Heart right ventricle (tissue), 16 donors: ENCODE measurements around the gene ADSS1. TPM values are rescaled to one million over a fixed set of nuclear protein-coding genes. Genes with fewer than 3 reads are reported as not detected.

Experiments used
- ATAC-seq, 8 donors: fragments of 200-7000 bp; cut with Tn5 transposase; one replicate each; pipeline ENCODE4 v1.9.1; 2020; ENCODE audit warnings: mild to moderate bottlenecking in 8 of 8, moderate library complexity in 8 of 8, moderate number of reproducible peaks in 1 of 8
- DNase-seq, 2 donors: peaks; one replicate each; pipeline ENCODE4 v3.0.0-alpha.2; 2020
- H3K27ac ChIP-seq, 10 donors: fragments of 200-600 bp; sonication (generic) in 2 of 10; one replicate each; pipeline versions ENCODE4 v1.5.0 to v1.8.0; 2020 to 2022; ENCODE audit warnings: mild to moderate bottlenecking in 3 of 10
- H3K27me3 ChIP-seq, 7 donors: fragments of 200-600 bp; one replicate each; pipeline ENCODE4 v1.8.0; 2021 to 2022; ENCODE audit warnings: mild to moderate bottlenecking in 2 of 7
- H3K36me3 ChIP-seq, 9 donors: fragments of 200-600 bp; sonication (generic) in 1 of 9; one replicate each; pipeline versions ENCODE4 v1.5.0 to v1.8.0; 2020 to 2022; ENCODE audit warnings: mild to moderate bottlenecking in 2 of 9
- H3K4me1 ChIP-seq, 9 donors: fragments of 200-600 bp; sonication (generic) in 1 of 9; one replicate each; pipeline versions ENCODE4 v1.5.0 to v1.8.0; 2020 to 2022; ENCODE audit warnings: mild to moderate bottlenecking in 4 of 9
- H3K4me3 ChIP-seq, 10 donors: fragments of 200-600 bp; sonication (generic) in 2 of 10; one replicate each; pipeline versions ENCODE4 v1.5.0 to v1.8.0; 2020 to 2022; ENCODE audit warnings: mild to moderate bottlenecking in 7 of 10, moderate library complexity in 2 of 10
- H3K9me3 ChIP-seq, 11 donors: fragments of 200-600 bp in 10 of 11; sonication (generic) in 2 of 11; one replicate each; pipeline versions ENCODE4 v1.5.0 to v1.8.0; 2013 to 2022; ENCODE audit warnings: mild to moderate bottlenecking in 2 of 11, control low read depth in 1 of 11, moderate library complexity in 1 of 11
- WGBS, 2 donors: extraction: QIAGEN DNeasy Blood & Tissue Kit; methylation state at CpG; one replicate each; pipeline ENCODE4 v1.1.7; 2013; ENCODE audit warnings: inconsistent platforms in 1 of 2; 5-methylcytosine and 5-hydroxymethylcytosine counted together
- intact Hi-C, 10 donors: fragments of 100-400 bp; cut with DNase I; formaldehyde crosslinking; loops; one replicate each; pipeline versions ENCODE4 v1.11.1 to v1.14.2; 2022
- polyA plus RNA-seq, 2 donors: library from polyadenylated mRNA; stranded (reverse); fragments of 200-250 nt; gene quantifications; one replicate each; pipeline ENCODE4 v1.2.3, GENCODE V29; 2013
- total RNA-seq, 10 donors: library from RNA; stranded (reverse); fragmentation: NEBNext Ultra II Directional in 3 of 10; extraction: Animal tissue kit (Norgen Biotek cat#: 25700) in 3 of 10; gene quantifications; one replicate each; pipeline versions ENCODE4 v1.2.1 to v1.2.4, GENCODE V29; 2021 to 2023
- TF ChIP-seq, protein P1 (sequence below), 9 donors: fragments of 200-600 bp; sonication (generic) in 2 of 9; IDR thresholded peaks; one replicate each; pipeline versions ENCODE4 v1.5.0 to v1.8.0; 2021 to 2022; ENCODE audit warnings: antibody characterized with exemption in 9 of 9, mild to moderate bottlenecking in 5 of 9, moderate library complexity in 1 of 9
- donor health status: Arrhythmogenic right ventricular cardiomyopathy.
- donor health status: ischemic (EF 13 %, LVEDD 7.1; RV severe dilation, severe dysfunction).
- donor health status: healthy with polysubstance abuse.
- donor health status: DM: no; HTN: yes; CAD: no.
- donor health status: DM: no; HTN: no; CAD: no.
- donor health status: ischemic (EF 25% LVEDD 6.9; RV normal size, moderate dysfunction).
- donor health status: ischemic (EF 25% LVEDD 5.7; RV mildly dilated, moderate dysfunction).
- donor health status: healthy.
- donor health status: DM: yes; HTN: yes; CAD: no.
- donor health status: Ischemic cardiomyopathy.
- donor health status: ischemic (EF 35%, LVEDD 5.7; RV mildly dilated, moderate dysfunction).
- donor health status: nonischemic (EF 11% LVEDD 7.7; RV severe dilation, severe dysfunction).
- donor health status: DM: yes; HTN: yes; CAD: no.
- donor health status: PGD.
- donor health status: ischemic (EF 29% LVEDD 5.4; RV normal size, mild dysfunction).
- donor health status: nonischemic (EF 23%, LVEDD 6.1; RV moderate dilation, normal function).

The ADSS1 gene
- total and polyA plus RNA-seq, 12 donors, result 74.6 to 295 (median 195) TPM

DNA sequence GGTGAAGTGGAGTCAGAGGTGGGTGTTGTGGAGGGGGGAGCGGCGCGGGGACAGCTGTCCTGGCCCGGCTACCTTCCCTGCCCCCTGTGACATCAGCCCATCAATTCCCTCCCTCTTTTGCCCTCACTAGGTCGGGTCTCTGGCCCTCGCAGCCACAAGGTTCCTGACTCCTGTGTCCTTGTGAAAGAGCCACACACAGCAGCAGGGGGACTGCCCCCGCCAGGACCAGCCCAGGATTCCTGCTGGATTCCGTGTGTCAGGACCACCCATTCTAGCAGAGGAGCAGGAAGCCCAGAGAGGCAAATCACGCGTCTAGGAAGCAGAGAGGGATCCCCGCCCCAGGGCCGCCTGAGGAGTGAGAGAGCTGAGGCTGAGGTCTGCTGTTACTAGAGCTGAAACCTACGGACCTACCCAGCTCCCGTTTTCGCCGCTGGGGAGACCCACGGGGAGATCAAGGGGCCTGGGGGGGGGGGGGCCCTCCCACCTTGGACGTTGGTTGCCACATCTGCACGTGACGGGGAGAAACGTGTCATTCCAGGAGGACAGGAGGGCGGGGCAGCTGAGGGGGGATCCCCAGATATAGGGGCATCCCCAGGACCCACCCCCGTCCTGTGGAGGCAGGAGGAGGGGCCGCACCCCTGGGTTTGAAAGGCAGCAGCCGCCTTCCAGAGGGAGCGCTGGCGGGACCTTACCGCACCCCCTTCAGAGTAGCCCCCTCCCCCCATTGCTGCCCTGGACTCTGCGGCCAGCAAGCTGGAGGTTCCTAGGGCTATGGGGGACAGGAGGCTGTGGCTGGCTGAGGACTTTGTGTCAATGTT, 47.1 kb upstream of the ADSS1 start:
- intact Hi-C loops, result no loop called here
- 30% methylated on average over 29 of the region's 29 CpGs for WGBS, 2 donors
- peak overlapping the region in 9 of 10 donors; percentile 83 to 98 (median 92) for H3K27ac ChIP-seq
- peak overlapping the region; percentile 7 to 64 (median 58) for H3K4me3 ChIP-seq
- TF ChIP-seq, protein P1, sequence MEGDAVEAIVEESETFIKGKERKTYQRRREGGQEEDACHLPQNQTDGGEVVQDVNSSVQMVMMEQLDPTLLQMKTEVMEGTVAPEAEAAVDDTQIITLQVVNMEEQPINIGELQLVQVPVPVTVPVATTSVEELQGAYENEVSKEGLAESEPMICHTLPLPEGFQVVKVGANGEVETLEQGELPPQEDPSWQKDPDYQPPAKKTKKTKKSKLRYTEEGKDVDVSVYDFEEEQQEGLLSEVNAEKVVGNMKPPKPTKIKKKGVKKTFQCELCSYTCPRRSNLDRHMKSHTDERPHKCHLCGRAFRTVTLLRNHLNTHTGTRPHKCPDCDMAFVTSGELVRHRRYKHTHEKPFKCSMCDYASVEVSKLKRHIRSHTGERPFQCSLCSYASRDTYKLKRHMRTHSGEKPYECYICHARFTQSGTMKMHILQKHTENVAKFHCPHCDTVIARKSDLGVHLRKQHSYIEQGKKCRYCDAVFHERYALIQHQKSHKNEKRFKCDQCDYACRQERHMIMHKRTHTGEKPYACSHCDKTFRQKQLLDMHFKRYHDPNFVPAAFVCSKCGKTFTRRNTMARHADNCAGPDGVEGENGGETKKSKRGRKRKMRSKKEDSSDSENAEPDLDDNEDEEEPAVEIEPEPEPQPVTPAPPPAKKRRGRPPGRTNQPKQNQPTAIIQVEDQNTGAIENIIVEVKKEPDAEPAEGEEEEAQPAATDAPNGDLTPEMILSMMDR (IDR thresholded peaks at IDR 0.05), result no peak
- ATAC-seq (peak in 7 of 8 donors; percentile 0 to 23 (median 3)), DNase-seq (peak in 1 of 2 donors; percentile 32)
- H3K36me3 ChIP-seq, result no peaks in the 10 kb centered on the region
- H3K9me3 ChIP-seq, result no peaks in the 10 kb centered on the region
- no peaks in the 10 kb centered on the region for H3K27me3 ChIP-seq
- H3K4me1 ChIP-seq, result peaks cover 31 to 55% (median 51%) of the 10 kb centered on the region in 9 donors

DNA sequence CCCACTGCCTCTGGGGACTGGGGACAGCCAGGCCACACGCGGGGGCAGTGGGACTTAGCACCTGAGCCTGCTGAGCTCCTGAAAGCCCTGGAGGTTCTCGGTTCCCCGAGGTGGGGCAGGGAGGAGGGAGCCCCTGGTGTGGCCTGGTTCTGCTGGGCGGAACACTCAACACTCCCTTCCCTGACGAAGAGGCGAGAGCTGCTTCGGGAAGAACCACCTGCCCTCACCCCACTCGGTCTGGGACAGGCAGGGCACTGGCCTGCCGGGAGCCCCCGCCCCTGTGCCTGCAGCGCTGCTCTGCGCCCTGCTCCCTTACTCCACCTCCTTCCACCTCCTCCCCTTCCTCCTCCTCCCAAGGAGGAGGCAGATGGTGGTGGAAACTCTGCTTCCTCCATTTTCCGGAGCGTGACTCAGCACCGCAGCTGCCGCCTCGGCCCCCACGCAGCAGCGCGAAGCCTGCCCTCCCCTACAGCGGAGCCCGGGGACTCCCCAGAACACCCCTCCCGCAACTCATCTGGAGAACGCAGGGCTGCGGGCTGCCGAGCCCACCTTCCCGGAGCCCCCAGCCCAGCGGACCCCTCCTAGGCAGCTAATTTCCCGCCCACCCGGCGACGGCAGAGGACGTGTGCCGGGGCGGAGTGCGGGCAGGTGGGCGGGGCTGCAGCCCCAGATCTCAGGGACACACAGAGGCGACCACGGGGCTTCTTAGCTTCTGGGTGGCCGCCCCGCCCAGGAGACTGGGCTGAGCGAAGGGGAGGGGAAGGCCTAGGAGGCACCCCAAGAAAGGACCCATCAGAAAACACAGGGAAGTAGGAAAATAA, 46.3 kb upstream of the ADSS1 start:
- TF ChIP-seq, protein P1 (IDR thresholded peaks at IDR 0.05), result peak in 1 of 9 donors; percentile 2
- WGBS, 2 donors, result 2% methylated on average over 43 of the region's 43 CpGs
- Histone ChIP-seq H3K4me1 (peaks cover 39 to 63% (median 59%) of the 10 kb centered on the region in 9 donors), H3K27ac (peak overlapping the region; percentile 83 to 98 (median 91)), H3K36me3 (no peaks in the 10 kb centered on the region), H3K27me3 (no peaks in the 10 kb centered on the region), H3K9me3 (no peaks in the 10 kb centered on the region), H3K4me3 (peak overlapping the region; percentile 7 to 64 (median 58))
- peak; percentile 82 to 84 for DNase-seq
- ATAC-seq, result peak; percentile 73 to 85 (median 79)
- intact Hi-C loops, result no loop called here

DNA sequence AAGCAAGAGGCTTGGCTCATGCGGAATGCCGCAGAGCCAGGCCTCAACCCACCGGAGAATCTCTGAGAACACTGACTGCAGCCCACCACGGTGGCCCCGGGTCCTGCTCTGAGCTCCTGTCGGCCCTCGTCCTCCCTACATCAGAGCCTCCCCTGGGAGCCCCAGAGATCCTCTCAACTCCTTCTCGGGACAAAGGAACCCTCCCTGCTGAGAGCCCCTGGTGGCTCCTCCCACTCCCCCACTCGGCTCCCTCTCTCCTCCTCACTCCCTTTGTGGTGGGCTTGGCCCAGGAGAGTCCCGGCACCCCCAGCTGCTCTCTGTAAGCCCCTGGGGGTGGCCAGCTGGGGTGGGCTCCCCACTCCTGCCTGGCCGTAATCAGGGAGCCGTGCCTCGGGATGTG, 45.7 kb upstream of the ADSS1 start:
- H3K4me3 ChIP-seq, result peak overlapping the region; percentile 7 to 64 (median 58)
- H3K27me3 ChIP-seq, result no peaks in the 10 kb centered on the region
- ATAC-seq (peak in 5 of 8 donors; percentile 3 to 22 (median 5)), DNase-seq (peak in 1 of 2 donors; percentile 66)
- TF ChIP-seq, protein P1 (IDR thresholded peaks at IDR 0.05), result no peak
- H3K36me3 ChIP-seq, result no peaks in the 10 kb centered on the region
- 33 to 38% methylated on average over 12 to 13 of the region's 13 CpGs for WGBS, 2 donors
- peaks cover 41 to 69% (median 61%) of the 10 kb centered on the region in 9 donors for H3K4me1 ChIP-seq
- H3K27ac ChIP-seq, result peak overlapping the region; percentile 83 to 98 (median 91)
- intact Hi-C loops, result no loop called here
- no peaks in the 10 kb centered on the region for H3K9me3 ChIP-seq
